ENCODE results near the gene COG3. TPM values are rescaled to one million over a fixed set of nuclear protein-coding genes. Genes with fewer than 3 reads are reported as not detected.

COG3 gene
- total RNA-seq, 4 donors from 2014 or later: 38.2 to 103 (median 58.5) TPM

DNA sequence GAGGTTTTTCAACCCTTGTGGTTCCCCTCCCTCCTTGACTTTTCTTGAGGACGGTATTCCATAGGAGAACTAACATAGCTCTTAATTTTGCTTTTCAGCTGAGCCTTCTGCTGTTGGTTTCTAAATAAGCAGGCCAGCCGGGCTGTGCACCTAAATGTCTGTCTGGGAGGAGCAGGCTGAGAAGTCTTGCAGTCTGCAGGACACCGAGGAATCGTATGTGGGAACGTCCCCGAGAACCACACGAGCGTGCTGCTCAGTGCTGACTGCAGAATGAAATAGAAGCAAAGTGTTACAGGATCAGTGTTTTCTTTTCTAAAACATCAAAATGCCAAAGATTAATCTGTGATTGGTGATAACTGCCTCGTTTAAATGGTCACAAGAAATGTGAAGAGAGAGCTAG is 69.9 kb downstream of the COG3 start:
- Histone ChIP-seq H3K4me1 (no peaks in the 10 kb centered on the region), H3K27ac (no peak overlapping the region), H3K4me3 (no peak overlapping the region), H3K36me3 (peaks cover 0 to 51% (median 23%) of the 10 kb centered on the region in 4 donors), H3K9me3 (no peaks in the 10 kb centered on the region), H3K27me3 (no peaks in the 10 kb centered on the region)
- TF ChIP-seq, protein P1, sequence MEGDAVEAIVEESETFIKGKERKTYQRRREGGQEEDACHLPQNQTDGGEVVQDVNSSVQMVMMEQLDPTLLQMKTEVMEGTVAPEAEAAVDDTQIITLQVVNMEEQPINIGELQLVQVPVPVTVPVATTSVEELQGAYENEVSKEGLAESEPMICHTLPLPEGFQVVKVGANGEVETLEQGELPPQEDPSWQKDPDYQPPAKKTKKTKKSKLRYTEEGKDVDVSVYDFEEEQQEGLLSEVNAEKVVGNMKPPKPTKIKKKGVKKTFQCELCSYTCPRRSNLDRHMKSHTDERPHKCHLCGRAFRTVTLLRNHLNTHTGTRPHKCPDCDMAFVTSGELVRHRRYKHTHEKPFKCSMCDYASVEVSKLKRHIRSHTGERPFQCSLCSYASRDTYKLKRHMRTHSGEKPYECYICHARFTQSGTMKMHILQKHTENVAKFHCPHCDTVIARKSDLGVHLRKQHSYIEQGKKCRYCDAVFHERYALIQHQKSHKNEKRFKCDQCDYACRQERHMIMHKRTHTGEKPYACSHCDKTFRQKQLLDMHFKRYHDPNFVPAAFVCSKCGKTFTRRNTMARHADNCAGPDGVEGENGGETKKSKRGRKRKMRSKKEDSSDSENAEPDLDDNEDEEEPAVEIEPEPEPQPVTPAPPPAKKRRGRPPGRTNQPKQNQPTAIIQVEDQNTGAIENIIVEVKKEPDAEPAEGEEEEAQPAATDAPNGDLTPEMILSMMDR (IDR thresholded peaks at IDR 0.05): no peak
- TF ChIP-seq POLR2AphosphoS5 (IDR thresholded peaks at IDR 0.05) (no peak), EP300 (IDR thresholded peaks at IDR 0.05; ENCODE audit: low read depth) (no peak), POLR2A (IDR thresholded peaks at IDR 0.05) (no peak)
- intact Hi-C loops (cut with DNase I; ENCODE audit: low total_unique reads): no loop called here
- no peak for DNase-seq
- in situ Hi-C loops (cut with MboI; ENCODE audit: low pct_ligation_motif_present in 1 of 4, low pct_unique_long_range_greater_than_20kb in 1 of 4, low sequenced_read_pairs in 3 of 4): no loop called here
- WGBS, 2 donors (ENCODE audit: low coverage in 1 of 2): 73 to 89% methylated on average over 2 to 9 of the region's 9 CpGs

DNA sequence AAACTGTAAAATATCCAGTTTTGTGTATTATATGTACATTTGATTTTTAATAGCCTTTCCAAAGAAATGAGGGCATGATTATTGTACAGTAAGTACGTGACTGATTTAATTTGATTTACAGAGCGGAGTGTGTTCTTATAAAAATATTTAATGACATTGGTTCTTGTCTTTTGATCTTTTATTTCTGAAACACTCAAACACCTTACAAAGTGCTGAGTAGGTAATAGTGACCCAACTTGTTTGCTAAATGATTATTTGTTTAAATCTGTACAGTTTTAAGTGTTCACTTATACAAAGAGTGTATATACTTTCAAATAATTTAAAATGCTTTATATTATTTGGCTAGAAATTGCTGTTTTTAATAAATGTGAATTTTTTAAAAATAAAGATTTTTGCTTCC is 71.5 kb downstream of the COG3 start:
- H3K9me3 ChIP-seq: no peaks in the 10 kb centered on the region
- no peak overlapping the region for H3K27ac ChIP-seq
- no peak for DNase-seq
- no peaks in the 10 kb centered on the region for H3K4me1 ChIP-seq
- H3K4me3 ChIP-seq: no peak overlapping the region
- in situ Hi-C loops (cut with MboI; ENCODE audit: low pct_ligation_motif_present in 1 of 4, low pct_unique_long_range_greater_than_20kb in 1 of 4, low sequenced_read_pairs in 3 of 4): no loop called here
- no peaks in the 10 kb centered on the region for H3K27me3 ChIP-seq
- TF ChIP-seq EP300 (IDR thresholded peaks at IDR 0.05; ENCODE audit: low read depth) (no peak), POLR2A (IDR thresholded peaks at IDR 0.05) (no peak), POLR2AphosphoS5 (IDR thresholded peaks at IDR 0.05) (no peak)
- TF ChIP-seq, protein P1 (IDR thresholded peaks at IDR 0.05): no peak
- intact Hi-C loops (cut with DNase I; ENCODE audit: low total_unique reads): no loop called here
- 95 to 96% methylated on average over 2 of the region's 2 CpGs for WGBS, 2 donors (ENCODE audit: low coverage in 1 of 2)
- H3K36me3 ChIP-seq: peaks cover 0 to 36% (median 16%) of the 10 kb centered on the region in 4 donors

DNA sequence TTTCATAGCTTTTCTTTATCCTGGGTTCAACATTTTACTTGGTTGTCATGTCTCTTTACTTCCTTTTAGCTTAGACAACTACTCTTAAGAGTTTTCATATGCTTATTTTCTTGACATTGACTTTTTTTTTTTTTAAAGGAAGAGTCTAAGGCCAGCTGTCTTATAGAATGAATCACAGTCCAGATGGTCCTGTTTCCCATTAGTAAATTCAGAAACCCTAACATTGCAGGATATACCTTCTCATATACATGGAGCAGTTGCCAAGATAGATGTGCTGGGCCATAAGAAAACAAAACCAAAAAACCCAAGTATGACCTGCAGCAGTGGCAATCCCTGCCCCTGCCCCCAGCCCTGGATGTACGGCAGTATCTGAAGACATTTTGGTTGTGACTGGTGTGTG is 72.8 kb downstream of the COG3 start:
- in situ Hi-C loops (cut with MboI; ENCODE audit: low pct_ligation_motif_present in 1 of 4, low pct_unique_long_range_greater_than_20kb in 1 of 4, low sequenced_read_pairs in 3 of 4) (no loop called here), intact Hi-C loops (cut with DNase I; ENCODE audit: low total_unique reads) (no loop called here)
- H3K27ac ChIP-seq: no peak overlapping the region
- H3K4me1 ChIP-seq: no peaks in the 10 kb centered on the region
- no peak for DNase-seq
- 88% methylated on average over 1 of the region's 1 CpG; no CpG with 5 or more reads in 1 of the 2 donors for WGBS, 2 donors (ENCODE audit: low coverage in 1 of 2)
- H3K36me3 ChIP-seq: peaks cover 0 to 26% (median 11%) of the 10 kb centered on the region in 4 donors
- no peaks in the 10 kb centered on the region for H3K27me3 ChIP-seq
- H3K4me3 ChIP-seq: no peak overlapping the region
- H3K9me3 ChIP-seq: no peaks in the 10 kb centered on the region
- TF ChIP-seq EP300 (IDR thresholded peaks at IDR 0.05; ENCODE audit: low read depth) (no peak), POLR2A (IDR thresholded peaks at IDR 0.05) (no peak), POLR2AphosphoS5 (IDR thresholded peaks at IDR 0.05) (no peak)
- TF ChIP-seq, protein P1 (IDR thresholded peaks at IDR 0.05): no peak

DNA sequence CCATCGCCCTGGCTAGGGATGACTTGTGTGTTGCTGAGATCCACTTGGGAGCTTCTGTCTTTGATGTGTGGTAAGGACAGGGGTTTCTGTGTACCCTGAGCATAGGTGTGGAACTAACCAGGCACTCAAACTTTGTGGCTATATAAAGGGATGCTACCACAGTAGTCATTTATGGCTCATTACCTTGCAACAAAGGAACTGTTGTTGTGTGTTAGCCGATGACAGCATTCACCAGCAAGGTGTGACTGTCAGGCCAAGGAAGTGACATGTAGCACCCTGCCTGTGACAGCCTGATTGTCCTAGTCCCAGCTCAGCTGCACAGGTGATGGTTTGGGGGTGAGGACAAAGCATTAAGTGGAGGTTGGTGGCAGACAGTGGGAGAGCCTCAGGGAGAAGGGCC is 73.6 kb downstream of the COG3 start:
- in situ Hi-C loops (cut with MboI; ENCODE audit: low pct_ligation_motif_present in 1 of 4, low pct_unique_long_range_greater_than_20kb in 1 of 4, low sequenced_read_pairs in 3 of 4): no loop called here

More for the DNA sequence above, 73.6 kb downstream of the COG3 start:
- no peaks in the 10 kb centered on the region for H3K27me3 ChIP-seq
- intact Hi-C loops (cut with DNase I; ENCODE audit: low total_unique reads): no loop called here
- peaks cover 0 to 21% (median 10%) of the 10 kb centered on the region in 4 donors for H3K36me3 ChIP-seq
- H3K9me3 ChIP-seq: no peaks in the 10 kb centered on the region
- no peak overlapping the region for H3K4me3 ChIP-seq
- 76 to 100% methylated on average over 1 to 2 of the region's 2 CpGs for WGBS, 2 donors (ENCODE audit: low coverage in 1 of 2)
- TF ChIP-seq EP300 (IDR thresholded peaks at IDR 0.05; ENCODE audit: low read depth) (no peak), POLR2A (IDR thresholded peaks at IDR 0.05) (no peak), POLR2AphosphoS5 (IDR thresholded peaks at IDR 0.05) (no peak)
- TF ChIP-seq, protein P1 (IDR thresholded peaks at IDR 0.05): no peak
- no peak for DNase-seq
- H3K27ac ChIP-seq: no peak overlapping the region
- no peaks in the 10 kb centered on the region for H3K4me1 ChIP-seq

Data from transverse colon (tissue), 4 donors.